Ishikawa (cell line): Measurements from ENCODE around the gene HGD.

Experiments
- CREB1 ChIP-seq: IDR thresholded peaks from 2 replicates; pipeline ENCODE4 v1.6.1; 2012; ENCODE audit warnings: low read depth
- EP300 ChIP-seq: IDR thresholded peaks from 2 replicates; pipeline ENCODE4 v1.6.1; 2012; ENCODE audit warnings: borderline replicate concordance
- NFIC ChIP-seq: IDR thresholded peaks from 2 replicates; pipeline ENCODE4 v1.6.1; 2012

- no peak for TF ChIP-seq EP300
- no peak for TF ChIP-seq CREB1
- no peak for TF ChIP-seq NFIC
These were observed 1.7 kb upstream of the HGD start for GRCh38 chr3:120683671-120684301.
